ENCODE results near the gene STK32C. TPM values are rescaled to one million over a fixed set of nuclear protein-coding genes. Genes with fewer than 3 reads are reported as not detected.
"Not testable (repeated sequence)": the region's sequence is repeated elsewhere in the genome, so short reads cannot be mapped to it uniquely, and the experiment has no call there.

STK32C gene
- total and polyA plus RNA-seq, 10 of the 15 experiments (the other 5 are each of a cell fraction or from before 2014, with no cell fraction given): 1.5 to 18.1 (median 6.4) TPM

DNA sequence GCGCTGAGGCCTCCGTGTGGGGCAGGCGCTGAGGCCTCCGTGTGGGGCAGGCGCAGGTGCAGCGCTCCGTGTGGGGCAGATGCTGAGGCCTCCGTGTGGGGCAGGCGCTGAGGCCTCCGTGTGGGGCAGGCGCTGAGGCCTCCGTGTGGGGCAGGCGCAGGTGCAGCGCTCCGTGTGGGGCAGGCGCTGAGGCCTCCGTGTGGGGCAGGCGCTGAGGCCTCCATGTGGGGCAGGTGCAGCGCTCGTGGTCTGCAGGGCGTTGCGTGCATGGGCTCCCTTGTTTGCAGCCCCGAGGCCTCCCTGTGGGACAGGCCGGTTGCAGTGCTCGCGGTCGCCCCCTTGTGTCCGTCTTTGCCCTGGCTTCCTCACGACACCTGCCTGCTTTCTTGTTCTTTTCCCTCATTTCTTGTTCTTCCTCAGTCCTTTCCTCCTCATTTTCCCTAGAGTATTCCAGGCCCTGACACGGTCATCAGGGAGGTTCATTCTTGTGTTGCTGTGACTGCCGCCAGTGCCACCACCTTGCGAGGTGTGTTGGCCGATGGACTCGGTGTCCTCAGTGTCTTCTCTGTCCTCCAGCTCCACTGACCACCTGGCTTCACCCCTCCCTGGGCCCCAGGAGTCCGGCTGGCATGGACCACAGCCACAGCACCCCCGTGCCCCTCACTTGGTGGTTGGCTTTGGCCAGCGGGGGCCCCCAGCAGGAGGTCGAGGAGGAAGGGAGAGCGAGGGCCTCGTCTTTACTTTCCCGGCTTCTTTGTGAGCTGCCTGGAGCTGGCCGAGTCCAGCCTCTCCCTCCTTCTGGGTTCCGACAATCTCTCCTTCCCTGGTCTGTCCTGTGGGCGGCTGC is 44.9 kb upstream of the STK32C start:
- H3K27ac ChIP-seq (ENCODE audit: control insufficient read depth, insufficient read depth); SMC1A ChIA-PET (ENCODE audit: uncharacterized antibody, unreplicated experiment); H3K4me1 ChIP-seq (ENCODE audit: control insufficient read depth, insufficient read depth, low read length); H3K9ac ChIP-seq (ENCODE audit: control insufficient read depth, insufficient read depth, low read length); H3K27me3 ChIP-seq (replicated peaks in 1 of 2; ENCODE audit: control insufficient read depth in 2 of 2, insufficient read depth in 2 of 2, low read length in 1 of 2); in situ Hi-C loops (cut with MboI); POLR2A ChIA-PET; DNase-seq (ENCODE audit: low read depth, low spot score); H3K36me3 ChIP-seq (ENCODE audit: control insufficient read depth in 2 of 2, insufficient read depth in 2 of 2, low read length in 1 of 2); H3K4me3 ChIP-seq; H3K79me2 ChIP-seq (ENCODE audit: control insufficient read depth, insufficient read depth, low read length); BruUV-seq (replicated peaks); RAD21 ChIA-PET (ENCODE audit: unreplicated experiment); H4K20me1 ChIP-seq (ENCODE audit: control insufficient read depth, insufficient read depth); H3K4me2 ChIP-seq (ENCODE audit: control insufficient read depth, insufficient read depth); H2AFZ ChIP-seq (ENCODE audit: control insufficient read depth, low read depth, low read length); H3K9me3 ChIP-seq (replicated peaks; ENCODE audit: control insufficient read depth, insufficient read depth, low read length): not testable (repeated sequence)
- ATAC-seq: peak; percentile 81
- intact Hi-C loops (cut with micrococcal nuclease; ENCODE audit: unreplicated experiment): loop anchor here (1.0 kb wide), 1 partner anchor 129 kb away; no protein-coding TSS in a partner anchor
- CTCF ChIA-PET: interaction anchor here (1.2 kb wide), 1 partner anchor 10 kb away, joined by 3 read pairs; no protein-coding TSS in a partner anchor
- TF ChIP-seq RAD21 (IDR thresholded peaks at IDR 0.05; ENCODE audit: insufficient read depth, low read depth, low read length) (peak; percentile 65), SMC3 (IDR thresholded peaks at IDR 0.05; ENCODE audit: borderline replicate concordance, low read length) (peak; percentile 67; the same call in 1 of the 2 replicates)
- TF ChIP-seq, protein P1, sequence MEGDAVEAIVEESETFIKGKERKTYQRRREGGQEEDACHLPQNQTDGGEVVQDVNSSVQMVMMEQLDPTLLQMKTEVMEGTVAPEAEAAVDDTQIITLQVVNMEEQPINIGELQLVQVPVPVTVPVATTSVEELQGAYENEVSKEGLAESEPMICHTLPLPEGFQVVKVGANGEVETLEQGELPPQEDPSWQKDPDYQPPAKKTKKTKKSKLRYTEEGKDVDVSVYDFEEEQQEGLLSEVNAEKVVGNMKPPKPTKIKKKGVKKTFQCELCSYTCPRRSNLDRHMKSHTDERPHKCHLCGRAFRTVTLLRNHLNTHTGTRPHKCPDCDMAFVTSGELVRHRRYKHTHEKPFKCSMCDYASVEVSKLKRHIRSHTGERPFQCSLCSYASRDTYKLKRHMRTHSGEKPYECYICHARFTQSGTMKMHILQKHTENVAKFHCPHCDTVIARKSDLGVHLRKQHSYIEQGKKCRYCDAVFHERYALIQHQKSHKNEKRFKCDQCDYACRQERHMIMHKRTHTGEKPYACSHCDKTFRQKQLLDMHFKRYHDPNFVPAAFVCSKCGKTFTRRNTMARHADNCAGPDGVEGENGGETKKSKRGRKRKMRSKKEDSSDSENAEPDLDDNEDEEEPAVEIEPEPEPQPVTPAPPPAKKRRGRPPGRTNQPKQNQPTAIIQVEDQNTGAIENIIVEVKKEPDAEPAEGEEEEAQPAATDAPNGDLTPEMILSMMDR (IDR thresholded peaks at IDR 0.05 in 2 of 3, conservative IDR thresholded peaks at IDR 0.05 in 1 of 3; ENCODE audit: control insufficient read depth in 2 of 3, extremely low read depth in 1 of 3, insufficient read depth in 1 of 3, low read depth in 3 of 3, low read length in 3 of 3): peak; percentile 66 to 85 (median 71)
- peak; percentile 68 for FAIRE-seq
- WGBS (ENCODE audit: insufficient coverage, insufficient replicate concordance, low lambda C conversion rate, missing lambda C conversion rate): 34% methylated on average over 26 of the region's 44 CpGs

Measured in GM12878 (cell line).